Ishikawa (cell line): ENCODE data around the gene CD226.

Source experiments
- CREB1 ChIP-seq: IDR thresholded peaks from 2 replicates; pipeline ENCODE4 v1.6.1; 2012; ENCODE audit warnings: low read depth
- EGR1 ChIP-seq: IDR thresholded peaks from 2 replicates; pipeline ENCODE4 v1.6.1; 2012
- EP300 ChIP-seq: IDR thresholded peaks from 2 replicates; pipeline ENCODE4 v1.6.1; 2012; ENCODE audit warnings: borderline replicate concordance
- FOXM1 ChIP-seq: IDR thresholded peaks from 2 replicates; pipeline ENCODE4 v1.6.1; 2012; ENCODE audit warnings: low read depth, borderline replicate concordance
- NFIC ChIP-seq: IDR thresholded peaks from 2 replicates; pipeline ENCODE4 v1.6.1; 2012
- TAF1 ChIP-seq: IDR thresholded peaks from 2 replicates; pipeline ENCODE4 v1.6.1; 2012; ENCODE audit warnings: low read depth, mild to moderate bottlenecking
- TCF12 ChIP-seq: IDR thresholded peaks from 2 replicates; pipeline ENCODE4 v1.6.1; 2012; ENCODE audit warnings: low read depth
- TEAD4 ChIP-seq: IDR thresholded peaks from 2 replicates; pipeline ENCODE4 v1.6.1; 2012
- ZBTB7A ChIP-seq: IDR thresholded peaks from 2 replicates; pipeline ENCODE4 v1.6.1; 2012; ENCODE audit warnings: low read depth
- TF ChIP-seq, protein P1 (sequence below): IDR thresholded peaks from 2 replicates; pipeline ENCODE4 v1.6.1; 2012; ENCODE audit warnings: low read depth, mild to moderate bottlenecking
- TF ChIP-seq, protein P2 (sequence below): IDR thresholded peaks from 2 replicates; pipeline ENCODE4 v1.6.1; 2012
- TF ChIP-seq, protein P3 (sequence below): IDR thresholded peaks from 2 replicates; pipeline ENCODE4 v1.6.1; 2012

CD226 gene

GRCh38 chr18:69804776-69805501, 142.7 kb downstream of the CD226 start:
- no peak for TF ChIP-seq NFIC
- no peak for TF ChIP-seq ZBTB7A
- TF ChIP-seq, protein P1, sequence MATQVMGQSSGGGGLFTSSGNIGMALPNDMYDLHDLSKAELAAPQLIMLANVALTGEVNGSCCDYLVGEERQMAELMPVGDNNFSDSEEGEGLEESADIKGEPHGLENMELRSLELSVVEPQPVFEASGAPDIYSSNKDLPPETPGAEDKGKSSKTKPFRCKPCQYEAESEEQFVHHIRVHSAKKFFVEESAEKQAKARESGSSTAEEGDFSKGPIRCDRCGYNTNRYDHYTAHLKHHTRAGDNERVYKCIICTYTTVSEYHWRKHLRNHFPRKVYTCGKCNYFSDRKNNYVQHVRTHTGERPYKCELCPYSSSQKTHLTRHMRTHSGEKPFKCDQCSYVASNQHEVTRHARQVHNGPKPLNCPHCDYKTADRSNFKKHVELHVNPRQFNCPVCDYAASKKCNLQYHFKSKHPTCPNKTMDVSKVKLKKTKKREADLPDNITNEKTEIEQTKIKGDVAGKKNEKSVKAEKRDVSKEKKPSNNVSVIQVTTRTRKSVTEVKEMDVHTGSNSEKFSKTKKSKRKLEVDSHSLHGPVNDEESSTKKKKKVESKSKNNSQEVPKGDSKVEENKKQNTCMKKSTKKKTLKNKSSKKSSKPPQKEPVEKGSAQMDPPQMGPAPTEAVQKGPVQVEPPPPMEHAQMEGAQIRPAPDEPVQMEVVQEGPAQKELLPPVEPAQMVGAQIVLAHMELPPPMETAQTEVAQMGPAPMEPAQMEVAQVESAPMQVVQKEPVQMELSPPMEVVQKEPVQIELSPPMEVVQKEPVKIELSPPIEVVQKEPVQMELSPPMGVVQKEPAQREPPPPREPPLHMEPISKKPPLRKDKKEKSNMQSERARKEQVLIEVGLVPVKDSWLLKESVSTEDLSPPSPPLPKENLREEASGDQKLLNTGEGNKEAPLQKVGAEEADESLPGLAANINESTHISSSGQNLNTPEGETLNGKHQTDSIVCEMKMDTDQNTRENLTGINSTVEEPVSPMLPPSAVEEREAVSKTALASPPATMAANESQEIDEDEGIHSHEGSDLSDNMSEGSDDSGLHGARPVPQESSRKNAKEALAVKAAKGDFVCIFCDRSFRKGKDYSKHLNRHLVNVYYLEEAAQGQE, result no peak
- TF ChIP-seq EGR1, result no peak
- TF ChIP-seq, protein P2, sequence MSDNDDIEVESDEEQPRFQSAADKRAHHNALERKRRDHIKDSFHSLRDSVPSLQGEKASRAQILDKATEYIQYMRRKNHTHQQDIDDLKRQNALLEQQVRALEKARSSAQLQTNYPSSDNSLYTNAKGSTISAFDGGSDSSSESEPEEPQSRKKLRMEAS, result no peak
- TF ChIP-seq EP300, result no peak
- no peak for TF ChIP-seq TAF1
- TF ChIP-seq, protein P3, sequence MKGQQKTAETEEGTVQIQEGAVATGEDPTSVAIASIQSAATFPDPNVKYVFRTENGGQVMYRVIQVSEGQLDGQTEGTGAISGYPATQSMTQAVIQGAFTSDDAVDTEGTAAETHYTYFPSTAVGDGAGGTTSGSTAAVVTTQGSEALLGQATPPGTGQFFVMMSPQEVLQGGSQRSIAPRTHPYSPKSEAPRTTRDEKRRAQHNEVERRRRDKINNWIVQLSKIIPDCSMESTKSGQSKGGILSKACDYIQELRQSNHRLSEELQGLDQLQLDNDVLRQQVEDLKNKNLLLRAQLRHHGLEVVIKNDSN, result no peak
- TF ChIP-seq TCF12, result no peak
- TF ChIP-seq CREB1, result no peak
- TF ChIP-seq TEAD4, result no peak
- TF ChIP-seq FOXM1, result no peak
